Measurements from ENCODE around the gene LAMTOR3.

LAMTOR3 gene

DNA sequence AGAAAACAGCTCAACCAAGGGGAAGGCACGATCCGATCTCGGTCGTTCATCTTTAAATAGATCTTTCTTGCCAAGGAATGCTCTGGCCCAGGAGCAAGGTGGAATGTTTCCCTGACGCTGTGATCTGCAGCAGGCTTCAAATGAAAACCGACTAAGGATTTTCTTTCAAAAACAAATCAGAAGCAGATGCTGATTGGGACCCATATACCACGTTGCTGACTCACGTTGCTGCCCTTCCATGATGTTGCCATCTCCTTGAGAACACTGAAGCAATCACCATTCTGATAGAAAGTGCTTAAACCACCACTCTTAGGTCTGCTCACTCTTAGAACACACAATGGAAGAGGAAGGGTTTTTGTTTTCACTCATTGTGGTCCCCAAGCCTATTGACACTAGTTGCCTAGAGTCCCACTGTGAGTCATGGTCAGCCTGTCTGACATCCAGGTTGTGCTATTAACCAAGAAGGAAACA, 26.1 kb downstream of the LAMTOR3 start:
- TF ChIP-seq, protein P1, sequence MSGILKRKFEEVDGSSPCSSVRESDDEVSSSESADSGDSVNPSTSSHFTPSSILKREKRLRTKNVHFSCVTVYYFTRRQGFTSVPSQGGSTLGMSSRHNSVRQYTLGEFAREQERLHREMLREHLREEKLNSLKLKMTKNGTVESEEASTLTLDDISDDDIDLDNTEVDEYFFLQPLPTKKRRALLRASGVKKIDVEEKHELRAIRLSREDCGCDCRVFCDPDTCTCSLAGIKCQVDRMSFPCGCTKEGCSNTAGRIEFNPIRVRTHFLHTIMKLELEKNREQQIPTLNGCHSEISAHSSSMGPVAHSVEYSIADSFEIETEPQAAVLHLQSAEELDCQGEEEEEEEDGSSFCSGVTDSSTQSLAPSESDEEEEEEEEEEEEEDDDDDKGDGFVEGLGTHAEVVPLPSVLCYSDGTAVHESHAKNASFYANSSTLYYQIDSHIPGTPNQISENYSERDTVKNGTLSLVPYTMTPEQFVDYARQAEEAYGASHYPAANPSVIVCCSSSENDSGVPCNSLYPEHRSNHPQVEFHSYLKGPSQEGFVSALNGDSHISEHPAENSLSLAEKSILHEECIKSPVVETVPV (CRISPR knock-in tag; IDR thresholded peaks at IDR 0.05), result no peak
- no peak for TF ChIP-seq CSDC2 (CRISPR knock-in tag; IDR thresholded peaks at IDR 0.05)
- TF ChIP-seq TOX (CRISPR knock-in tag; IDR thresholded peaks at IDR 0.05; ENCODE audit: borderline replicate concordance), result no peak
- no peak for TF ChIP-seq BACH2 (CRISPR knock-in tag; IDR thresholded peaks at IDR 0.05; ENCODE audit: borderline replicate concordance)
- TF ChIP-seq, protein P2, sequence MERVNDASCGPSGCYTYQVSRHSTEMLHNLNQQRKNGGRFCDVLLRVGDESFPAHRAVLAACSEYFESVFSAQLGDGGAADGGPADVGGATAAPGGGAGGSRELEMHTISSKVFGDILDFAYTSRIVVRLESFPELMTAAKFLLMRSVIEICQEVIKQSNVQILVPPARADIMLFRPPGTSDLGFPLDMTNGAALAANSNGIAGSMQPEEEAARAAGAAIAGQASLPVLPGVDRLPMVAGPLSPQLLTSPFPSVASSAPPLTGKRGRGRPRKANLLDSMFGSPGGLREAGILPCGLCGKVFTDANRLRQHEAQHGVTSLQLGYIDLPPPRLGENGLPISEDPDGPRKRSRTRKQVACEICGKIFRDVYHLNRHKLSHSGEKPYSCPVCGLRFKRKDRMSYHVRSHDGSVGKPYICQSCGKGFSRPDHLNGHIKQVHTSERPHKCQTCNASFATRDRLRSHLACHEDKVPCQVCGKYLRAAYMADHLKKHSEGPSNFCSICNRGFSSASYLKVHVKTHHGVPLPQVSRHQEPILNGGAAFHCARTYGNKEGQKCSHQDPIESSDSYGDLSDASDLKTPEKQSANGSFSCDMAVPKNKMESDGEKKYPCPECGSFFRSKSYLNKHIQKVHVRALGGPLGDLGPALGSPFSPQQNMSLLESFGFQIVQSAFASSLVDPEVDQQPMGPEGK (CRISPR knock-in tag; IDR thresholded peaks at IDR 0.05; ENCODE audit: borderline replicate concordance), result no peak
- no peak for TF ChIP-seq RARB (CRISPR knock-in tag; IDR thresholded peaks at IDR 0.05)
- TF ChIP-seq OSR1 (CRISPR knock-in tag; IDR thresholded peaks at IDR 0.05), result no peak
- no peak for TF ChIP-seq ZNF70 (CRISPR knock-in tag; IDR thresholded peaks at IDR 0.05)
- TF ChIP-seq ESRRG (CRISPR knock-in tag; IDR thresholded peaks at IDR 0.05), result no peak
- TF ChIP-seq ZNF565 (CRISPR knock-in tag; conservative IDR thresholded peaks at IDR 0.05; ENCODE audit: low read depth), result no peak
- TF ChIP-seq ZFP3 (CRISPR knock-in tag; IDR thresholded peaks at IDR 0.05), result no peak
- no peak for TF ChIP-seq ZNF8 (CRISPR knock-in tag; IDR thresholded peaks at IDR 0.05)
- TF ChIP-seq ZC3H10 (CRISPR knock-in tag; IDR thresholded peaks at IDR 0.05), result no peak
- TF ChIP-seq, protein P3, sequence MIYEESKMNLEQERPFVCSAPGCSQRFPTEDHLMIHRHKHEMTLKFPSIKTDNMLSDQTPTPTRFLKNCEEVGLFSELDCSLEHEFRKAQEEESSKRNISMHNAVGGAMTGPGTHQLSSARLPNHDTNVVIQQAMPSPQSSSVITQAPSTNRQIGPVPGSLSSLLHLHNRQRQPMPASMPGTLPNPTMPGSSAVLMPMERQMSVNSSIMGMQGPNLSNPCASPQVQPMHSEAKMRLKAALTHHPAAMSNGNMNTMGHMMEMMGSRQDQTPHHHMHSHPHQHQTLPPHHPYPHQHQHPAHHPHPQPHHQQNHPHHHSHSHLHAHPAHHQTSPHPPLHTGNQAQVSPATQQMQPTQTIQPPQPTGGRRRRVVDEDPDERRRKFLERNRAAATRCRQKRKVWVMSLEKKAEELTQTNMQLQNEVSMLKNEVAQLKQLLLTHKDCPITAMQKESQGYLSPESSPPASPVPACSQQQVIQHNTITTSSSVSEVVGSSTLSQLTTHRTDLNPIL (CRISPR knock-in tag; IDR thresholded peaks at IDR 0.05; ENCODE audit: low read depth), result no peak
- TF ChIP-seq GLIS3 (CRISPR knock-in tag; IDR thresholded peaks at IDR 0.05), result no peak
- no peak for TF ChIP-seq SNAI2 (CRISPR knock-in tag; IDR thresholded peaks at IDR 0.05)
- peak; percentile 96 for ATAC-seq

DNA sequence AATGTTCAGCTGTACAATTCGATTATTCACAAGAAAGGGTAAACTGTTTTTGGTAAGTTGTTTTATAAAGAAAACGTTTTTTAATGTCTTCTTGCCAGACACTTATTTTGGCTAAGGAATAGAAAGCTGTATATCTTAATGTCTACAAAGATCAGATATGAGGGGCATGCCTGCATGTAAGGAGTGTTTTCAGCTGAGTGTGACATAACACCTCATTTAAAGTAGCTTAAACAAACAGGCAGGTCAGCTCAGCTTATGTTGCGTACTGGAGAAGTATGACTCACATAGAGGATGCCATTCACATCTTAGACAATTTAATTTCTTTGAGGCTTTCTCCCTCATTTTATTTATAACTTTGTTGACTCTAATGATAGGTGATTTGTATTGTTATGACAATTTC, 30.4 kb downstream of the LAMTOR3 start:
- TF ChIP-seq, protein P3 (CRISPR knock-in tag; IDR thresholded peaks at IDR 0.05; ENCODE audit: low read depth), result no peak
- no peak for TF ChIP-seq ZC3H10 (CRISPR knock-in tag; IDR thresholded peaks at IDR 0.05)
- TF ChIP-seq ZNF8 (CRISPR knock-in tag; IDR thresholded peaks at IDR 0.05), result no peak
- TF ChIP-seq PPARA (CRISPR knock-in tag; IDR thresholded peaks at IDR 0.05; ENCODE audit: borderline replicate concordance), result no peak
- TF ChIP-seq, protein P1 (CRISPR knock-in tag; IDR thresholded peaks at IDR 0.05), result no peak
- peak; percentile 43 for ATAC-seq

DNA sequence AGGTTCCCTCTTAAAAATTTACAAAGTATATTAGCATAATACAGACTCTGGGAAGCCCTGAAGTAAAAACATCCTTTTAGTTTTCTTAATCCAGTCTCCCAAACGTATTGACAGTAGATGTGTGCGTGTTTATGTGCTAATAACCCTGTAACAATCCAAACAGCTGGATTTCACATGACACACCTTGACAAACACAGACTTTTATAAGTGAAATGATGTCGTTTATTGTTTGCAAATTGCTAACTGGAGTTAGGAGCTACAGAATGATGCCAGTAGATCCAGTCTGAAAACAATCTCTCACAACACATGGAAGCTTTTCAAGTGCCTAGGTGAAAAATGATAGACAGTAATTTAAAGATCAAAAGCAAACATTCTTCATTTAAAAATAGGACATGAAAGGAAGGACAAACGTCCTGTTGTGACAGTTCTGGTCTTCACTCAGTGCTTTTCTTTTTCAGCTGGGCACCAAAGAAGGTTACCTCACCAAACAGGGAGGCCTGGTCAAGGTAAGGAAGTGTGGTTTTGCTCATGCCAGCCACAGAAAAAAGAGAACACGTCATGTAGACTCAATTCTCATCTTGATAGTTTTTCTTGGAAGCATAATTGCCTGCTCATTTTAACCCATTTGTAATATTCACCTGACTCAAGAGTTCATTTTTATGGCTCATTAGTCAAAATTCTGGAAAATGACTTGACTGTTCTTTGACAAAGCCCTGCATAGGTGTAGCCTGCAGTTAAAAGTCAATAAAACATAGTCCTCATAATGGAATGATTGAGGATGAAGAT, 32.9 kb downstream of the LAMTOR3 start:
- no peak for ATAC-seq
- no peak for TF ChIP-seq CSDC2 (CRISPR knock-in tag; IDR thresholded peaks at IDR 0.05)

DNA sequence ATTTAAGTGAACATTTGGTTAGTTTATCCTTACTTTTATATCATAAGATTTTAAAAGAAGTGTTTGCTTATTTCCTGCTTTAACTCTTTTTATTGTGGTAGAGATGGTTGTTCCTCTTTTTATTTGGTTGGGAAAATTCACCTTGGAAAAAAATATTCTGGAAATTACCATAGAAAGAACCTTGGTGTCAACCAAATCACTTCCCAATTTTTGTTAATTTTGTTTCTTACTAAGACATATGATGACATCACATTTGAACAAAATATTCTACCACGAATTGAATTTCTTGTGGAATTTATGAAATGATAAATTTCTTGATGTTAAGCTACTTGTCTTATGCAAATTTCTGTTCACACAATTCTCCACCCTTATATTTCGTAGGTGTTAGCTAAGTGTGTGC, 33.7 kb downstream of the LAMTOR3 start:
- no peak for ATAC-seq
- TF ChIP-seq TCF4 (CRISPR knock-in tag; IDR thresholded peaks at IDR 0.05; ENCODE audit: borderline replicate concordance) (no peak), GLIS3 (CRISPR knock-in tag; IDR thresholded peaks at IDR 0.05) (no peak), TOX (CRISPR knock-in tag; IDR thresholded peaks at IDR 0.05; ENCODE audit: borderline replicate concordance) (no peak), ZNF565 (CRISPR knock-in tag; conservative IDR thresholded peaks at IDR 0.05; ENCODE audit: low read depth) (no peak), ZFP3 (CRISPR knock-in tag; IDR thresholded peaks at IDR 0.05) (no peak), SNAI2 (CRISPR knock-in tag; IDR thresholded peaks at IDR 0.05) (no peak), OSR1 (CRISPR knock-in tag; IDR thresholded peaks at IDR 0.05) (no peak)
- TF ChIP-seq, protein P2 (CRISPR knock-in tag; IDR thresholded peaks at IDR 0.05; ENCODE audit: borderline replicate concordance), result no peak
- TF ChIP-seq, protein P4, sequence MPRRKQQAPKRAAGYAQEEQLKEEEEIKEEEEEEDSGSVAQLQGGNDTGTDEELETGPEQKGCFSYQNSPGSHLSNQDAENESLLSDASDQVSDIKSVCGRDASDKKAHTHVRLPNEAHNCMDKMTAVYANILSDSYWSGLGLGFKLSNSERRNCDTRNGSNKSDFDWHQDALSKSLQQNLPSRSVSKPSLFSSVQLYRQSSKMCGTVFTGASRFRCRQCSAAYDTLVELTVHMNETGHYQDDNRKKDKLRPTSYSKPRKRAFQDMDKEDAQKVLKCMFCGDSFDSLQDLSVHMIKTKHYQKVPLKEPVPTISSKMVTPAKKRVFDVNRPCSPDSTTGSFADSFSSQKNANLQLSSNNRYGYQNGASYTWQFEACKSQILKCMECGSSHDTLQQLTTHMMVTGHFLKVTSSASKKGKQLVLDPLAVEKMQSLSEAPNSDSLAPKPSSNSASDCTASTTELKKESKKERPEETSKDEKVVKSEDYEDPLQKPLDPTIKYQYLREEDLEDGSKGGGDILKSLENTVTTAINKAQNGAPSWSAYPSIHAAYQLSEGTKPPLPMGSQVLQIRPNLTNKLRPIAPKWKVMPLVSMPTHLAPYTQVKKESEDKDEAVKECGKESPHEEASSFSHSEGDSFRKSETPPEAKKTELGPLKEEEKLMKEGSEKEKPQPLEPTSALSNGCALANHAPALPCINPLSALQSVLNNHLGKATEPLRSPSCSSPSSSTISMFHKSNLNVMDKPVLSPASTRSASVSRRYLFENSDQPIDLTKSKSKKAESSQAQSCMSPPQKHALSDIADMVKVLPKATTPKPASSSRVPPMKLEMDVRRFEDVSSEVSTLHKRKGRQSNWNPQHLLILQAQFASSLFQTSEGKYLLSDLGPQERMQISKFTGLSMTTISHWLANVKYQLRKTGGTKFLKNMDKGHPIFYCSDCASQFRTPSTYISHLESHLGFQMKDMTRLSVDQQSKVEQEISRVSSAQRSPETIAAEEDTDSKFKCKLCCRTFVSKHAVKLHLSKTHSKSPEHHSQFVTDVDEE (CRISPR knock-in tag; IDR thresholded peaks at IDR 0.05), result no peak
